Trophoblast cell (in vitro differentiated cells and primary cell): ENCODE measurements around the gene ZNG1F.
"Not testable (repeated sequence)": the region's sequence is repeated elsewhere in the genome, so short reads cannot be mapped to it uniquely, and the experiment has no call there.

Experiments used
- DNase-seq, 2 donors: peaks; one replicate each; pipeline ENCODE4 v3.0.0-alpha.2; 2016
- H2AFZ ChIP-seq: 2 replicates; pipeline ENCODE4 v1.6.1; 2013; ENCODE audit warnings: low read length, moderate library complexity, mild to moderate bottlenecking; ENCODE audit not compliant: insufficient read depth, poor library complexity
- H2AK5ac ChIP-seq: 2 replicates; pipeline ENCODE4 v1.6.1; 2013; ENCODE audit warnings: mild to moderate bottlenecking, low read length
- H2BK120ac ChIP-seq: 2 replicates; pipeline ENCODE4 v1.6.1; 2013; ENCODE audit warnings: low read length, mild to moderate bottlenecking, moderate library complexity; ENCODE audit not compliant: insufficient read depth, poor library complexity
- H2BK12ac ChIP-seq: 2 replicates; pipeline ENCODE4 v1.6.1; 2013; ENCODE audit warnings: mild to moderate bottlenecking, low read length, moderate library complexity
- H2BK5ac ChIP-seq: 2 replicates; pipeline ENCODE4 v1.6.1; 2013; ENCODE audit warnings: low read length, low read depth, moderate library complexity, mild to moderate bottlenecking; ENCODE audit not compliant: poor library complexity
- H3K14ac ChIP-seq: 2 replicates; pipeline ENCODE4 v1.6.1; 2013; ENCODE audit warnings: mild to moderate bottlenecking, low read length
- H3K18ac ChIP-seq: 2 replicates; pipeline ENCODE4 v1.6.1; 2013; ENCODE audit warnings: mild to moderate bottlenecking, low read length
- H3K23ac ChIP-seq: 2 replicates; pipeline ENCODE4 v1.6.1; 2013; ENCODE audit warnings: low read length
- H3K27ac ChIP-seq: 2 replicates; pipeline ENCODE4 v1.5.1; 2013; ENCODE audit warnings: low read depth, mild to moderate bottlenecking, inconsistent platforms, low read length, moderate library complexity
- H3K27me3 ChIP-seq: 2 replicates; pipeline ENCODE4 v1.6.1; 2013; ENCODE audit warnings: inconsistent platforms, mild to moderate bottlenecking, low read length, moderate library complexity; ENCODE audit not compliant: insufficient read depth
- H3K36me3 ChIP-seq, 2 experiments: 1 replicate in 1 of 2; 2 replicates in 1 of 2; pipeline ENCODE4 v1.6.1; 2013; ENCODE audit warnings: low read length in 2 of 2, mild to moderate bottlenecking in 2 of 2, moderate library complexity in 1 of 2; ENCODE audit not compliant: insufficient read depth in 2 of 2, control insufficient read depth in 1 of 2
- H3K4ac ChIP-seq: 2 replicates; pipeline ENCODE4 v1.6.1; 2013; ENCODE audit warnings: low read depth, mild to moderate bottlenecking, low read length, moderate library complexity
- H3K4me1 ChIP-seq, 2 experiments: 1 replicate in 1 of 2; 2 replicates in 1 of 2; pipeline ENCODE4 v1.6.1; 2013; ENCODE audit warnings: low read length in 2 of 2, mild to moderate bottlenecking in 2 of 2, moderate library complexity in 1 of 2; ENCODE audit not compliant: insufficient read depth in 2 of 2, control insufficient read depth in 1 of 2
- H3K4me2 ChIP-seq: 2 replicates; pipeline ENCODE4 v1.6.1; 2013; ENCODE audit warnings: inconsistent platforms, mild to moderate bottlenecking, low read length, moderate library complexity
- H3K4me3 ChIP-seq: 2 replicates; pipeline ENCODE4 v1.5.1; 2013; ENCODE audit warnings: mild to moderate bottlenecking, low read depth, low read length, inconsistent platforms
- H3K79me1 ChIP-seq: one replicate; pipeline ENCODE4 v1.6.1; 2013; ENCODE audit warnings: low read length
- H3K79me2 ChIP-seq: 2 replicates; pipeline ENCODE4 v1.6.1; 2013; ENCODE audit warnings: low read length, mild to moderate bottlenecking; ENCODE audit not compliant: control insufficient read depth, insufficient read depth, poor library complexity
- H3K9ac ChIP-seq: 2 replicates; pipeline ENCODE4 v1.6.1; 2013; ENCODE audit warnings: mild to moderate bottlenecking, low read length
- H3K9me3 ChIP-seq: 2 replicates; pipeline ENCODE4 v1.6.1; 2013; ENCODE audit warnings: low read depth, mild to moderate bottlenecking, control low read depth, inconsistent platforms, low read length; ENCODE audit not compliant: insufficient read depth
- H4K12ac ChIP-seq: 2 replicates; pipeline ENCODE4 v1.6.1; 2013; ENCODE audit warnings: low read depth, mild to moderate bottlenecking, low read length, moderate library complexity
- H4K8ac ChIP-seq: 2 replicates; pipeline ENCODE4 v1.6.1; 2013; ENCODE audit warnings: low read depth, mild to moderate bottlenecking, low read length, moderate library complexity
- H4K91ac ChIP-seq: one replicate; pipeline ENCODE4 v1.6.1; 2013; ENCODE audit warnings: low read depth, mild to moderate bottlenecking, low read length, moderate library complexity
- WGBS: extraction: QIAGEN DNeasy Blood & Tissue Kit; methylation state at CpG from one replicate; pipeline ENCODE4 v1.1.7; 2013; ENCODE audit warnings: missing lambda C conversion rate; ENCODE audit not compliant: insufficient read length, insufficient coverage; ENCODE audit errors: extremely low coverage; 5-methylcytosine and 5-hydroxymethylcytosine counted together

Gene ZNG1F

DNA sequence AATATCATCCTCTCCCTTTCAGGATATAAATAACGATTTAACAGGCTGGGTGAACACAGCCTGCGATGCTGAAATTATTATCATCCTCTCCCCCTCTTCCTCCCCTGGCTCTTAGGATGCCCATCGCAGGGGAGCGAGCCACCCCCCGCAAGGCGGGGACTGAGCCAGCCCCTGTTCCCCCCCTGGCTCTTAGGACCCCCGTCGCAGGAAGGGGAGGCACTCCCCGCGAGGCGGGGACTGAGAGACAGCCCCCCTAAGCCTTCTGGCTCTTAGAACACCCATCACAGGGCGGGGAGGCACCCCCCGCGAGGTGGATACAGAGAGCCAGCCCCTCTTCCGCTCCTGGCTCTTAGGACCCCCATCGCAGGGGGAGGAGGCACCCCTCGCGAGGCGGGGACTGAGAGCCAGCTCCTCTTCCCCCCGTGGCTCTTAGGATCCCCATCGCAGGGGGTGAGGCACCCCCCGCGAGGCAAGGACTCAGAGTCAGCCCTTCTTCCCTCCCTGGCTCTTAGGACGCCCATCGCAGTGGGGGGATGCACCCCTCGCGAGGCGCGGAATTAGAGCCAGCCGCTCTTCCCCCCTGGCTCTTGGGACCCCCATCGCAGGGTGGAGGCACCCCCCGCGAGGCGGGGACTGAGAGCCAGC, 82.5 kb downstream of the ZNG1F start:
- not testable (repeated sequence) for H3K27me3 ChIP-seq, H3K27ac ChIP-seq, H3K9ac ChIP-seq, H3K9me3 ChIP-seq, H3K4me1 ChIP-seq, H3K14ac ChIP-seq, H3K79me1 ChIP-seq, H3K4me2 ChIP-seq, H2BK120ac ChIP-seq, H2AFZ ChIP-seq, H4K12ac ChIP-seq, H3K18ac ChIP-seq, H3K79me2 ChIP-seq, H3K36me3 ChIP-seq, H4K8ac ChIP-seq, H4K91ac ChIP-seq, H3K4ac ChIP-seq, H2BK12ac ChIP-seq, H2BK5ac ChIP-seq, DNase-seq, H3K23ac ChIP-seq, H3K4me3 ChIP-seq, H2AK5ac ChIP-seq
- no CpG with 5 or more reads among the region's 34 CpGs for WGBS

DNA sequence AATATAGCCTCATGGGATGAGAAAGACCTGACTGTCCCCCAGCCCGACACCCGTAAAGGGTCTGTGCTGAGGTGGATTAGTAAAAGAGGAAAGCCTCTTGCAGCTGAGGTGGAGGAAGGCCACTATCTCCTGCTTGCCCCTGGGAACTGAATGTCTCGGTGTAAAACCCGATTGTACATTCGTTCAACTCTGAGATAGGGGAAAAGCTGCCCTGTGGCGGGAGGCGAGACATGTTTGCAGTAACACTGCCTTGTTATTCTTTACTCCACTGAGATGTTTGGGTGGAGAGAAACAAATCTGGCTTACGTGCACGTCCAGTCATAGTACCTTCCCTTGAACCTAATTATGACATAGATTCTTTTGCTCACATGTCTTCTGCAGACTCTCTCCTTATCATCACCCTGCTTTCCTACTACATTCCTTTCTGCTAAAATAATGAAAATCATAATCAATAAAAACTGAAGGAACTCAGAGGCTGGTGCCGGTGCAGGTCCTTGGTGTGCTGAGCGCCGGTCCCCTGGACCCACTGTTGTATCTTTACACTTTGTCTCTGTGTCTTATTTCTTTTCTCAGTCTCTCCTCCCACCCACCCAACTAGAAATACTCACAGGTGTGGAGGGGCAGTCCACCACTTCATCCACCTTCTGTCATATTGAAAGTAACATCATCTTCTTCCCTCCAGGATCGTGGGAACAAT, 83.4 kb downstream of the ZNG1F start:
- not testable (repeated sequence) for H4K8ac ChIP-seq, H2AK5ac ChIP-seq, H3K18ac ChIP-seq, H3K4me1 ChIP-seq, H2AFZ ChIP-seq, H3K36me3 ChIP-seq, H3K27me3 ChIP-seq, H4K12ac ChIP-seq, H3K23ac ChIP-seq, H3K9ac ChIP-seq, H2BK120ac ChIP-seq, H2BK5ac ChIP-seq, H3K14ac ChIP-seq, H3K27ac ChIP-seq, H3K4me3 ChIP-seq, H4K91ac ChIP-seq, H3K4me2 ChIP-seq, H2BK12ac ChIP-seq, H3K79me2 ChIP-seq, DNase-seq, H3K79me1 ChIP-seq, H3K9me3 ChIP-seq, H3K4ac ChIP-seq
- no CpG with 5 or more reads among the region's 13 CpGs for WGBS

DNA sequence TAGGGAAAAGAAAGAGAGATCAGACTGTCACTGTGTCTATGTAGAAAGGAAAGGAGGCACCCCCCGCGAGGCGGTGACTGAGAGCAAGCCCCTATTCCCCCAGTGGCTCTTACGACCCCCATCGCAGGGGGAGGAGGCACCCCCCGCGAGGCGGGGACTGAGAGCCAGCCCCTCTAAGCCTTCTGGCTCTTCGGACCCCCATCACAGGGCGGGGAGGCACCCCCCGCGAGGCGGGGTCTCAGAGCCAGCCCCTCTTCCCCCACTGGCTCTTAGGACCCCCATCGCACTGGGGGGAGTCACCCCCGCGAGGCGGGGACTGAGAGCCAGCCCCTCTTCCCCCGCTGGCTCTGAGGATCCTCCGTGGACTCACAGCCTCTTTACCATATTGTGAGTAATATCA, 84.6 kb downstream of the ZNG1F start:
- not testable (repeated sequence) for H3K4ac ChIP-seq, H3K23ac ChIP-seq, H4K91ac ChIP-seq, H2BK5ac ChIP-seq, H3K36me3 ChIP-seq, H3K18ac ChIP-seq, H3K27ac ChIP-seq, H2AFZ ChIP-seq, H2BK120ac ChIP-seq, H3K79me2 ChIP-seq, H3K27me3 ChIP-seq, H3K4me2 ChIP-seq, H3K14ac ChIP-seq, H4K12ac ChIP-seq, H2AK5ac ChIP-seq, H3K9ac ChIP-seq, H3K4me1 ChIP-seq, DNase-seq, H3K9me3 ChIP-seq, H3K79me1 ChIP-seq, H4K8ac ChIP-seq, H2BK12ac ChIP-seq, H3K4me3 ChIP-seq
- WGBS: no CpG with 5 or more reads among the region's 19 CpGs

DNA sequence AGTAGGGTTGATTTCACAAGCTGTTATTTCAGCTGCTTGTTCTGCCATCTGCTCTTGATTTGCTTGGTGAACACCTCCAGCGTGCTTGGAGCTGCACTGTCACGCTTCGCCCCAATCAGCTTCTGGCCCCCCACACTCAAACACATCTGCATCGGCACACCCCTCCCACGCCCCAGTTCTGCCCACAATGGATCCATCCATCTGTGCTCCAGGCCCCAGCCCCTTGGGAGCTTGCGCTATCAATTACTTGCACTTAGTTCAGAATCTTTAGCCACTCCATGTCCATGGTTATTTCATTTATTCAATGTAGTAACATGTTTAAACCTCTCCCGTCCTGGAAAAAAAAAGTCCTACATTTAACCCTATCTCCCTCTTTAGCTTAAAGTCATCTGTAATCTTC, 88.6 kb downstream of the ZNG1F start:
- not testable (repeated sequence) for H2AFZ ChIP-seq, H3K23ac ChIP-seq, H3K4me1 ChIP-seq, H3K18ac ChIP-seq, H2BK5ac ChIP-seq, H4K12ac ChIP-seq, H3K4me3 ChIP-seq, H4K8ac ChIP-seq, H3K4me2 ChIP-seq, H2BK12ac ChIP-seq, H3K79me2 ChIP-seq, H3K14ac ChIP-seq, H4K91ac ChIP-seq, H3K27me3 ChIP-seq, H3K9ac ChIP-seq, H3K36me3 ChIP-seq, H3K27ac ChIP-seq, H3K79me1 ChIP-seq, H3K9me3 ChIP-seq, DNase-seq, H2AK5ac ChIP-seq, H3K4ac ChIP-seq, H2BK120ac ChIP-seq
- WGBS: no CpG with 5 or more reads among the region's 7 CpGs
